CD4-positive, alpha-beta T cell (primary cell): ENCODE results near the gene RTN4IP1. TPM values are rescaled to one million over a fixed set of nuclear protein-coding genes. Genes with fewer than 3 reads are reported as not detected.

ENCODE experiments used
- ATAC-seq: fragments of 200-7000 bp; cut with Tn5 transposase; one replicate; pipeline ENCODE4 v1.10.0; 2022; ENCODE audit warnings: mild to moderate bottlenecking; ENCODE audit not compliant: poor library complexity
- CTCF ChIA-PET: fragments of 350-600 bp; sonication (Branson Sonifier 250); formaldehyde crosslinking; loops from one replicate; lab custom pipeline; 2021; ENCODE audit warnings: antibody characterized with exemption, inconsistent platforms; lab: Charles Lee
- POLR2A ChIA-PET: fragments of 350-600 bp; sonication (Branson Sonifier 250); formaldehyde crosslinking; loops from one replicate; lab custom pipeline; 2021; ENCODE audit warnings: antibody characterized with exemption, inconsistent platforms; lab: Charles Lee
- DNase-seq, 14 experiments: peaks; one replicate each; pipeline ENCODE4 v3.0.0-alpha.2; 2013 to 2020; ENCODE audit warnings: mixed read lengths in 2 of 14
- H3K27ac ChIP-seq, 2 donors: one replicate each; pipeline versions ENCODE4 v1.5.1 to v1.7.0; 2013; ENCODE audit warnings: low read length in 2 of 2, low read depth in 1 of 2, mild to moderate bottlenecking in 1 of 2
- H3K27me3 ChIP-seq, 2 experiments: 1 replicate in 1 of 2; 2 replicates in 1 of 2; pipeline versions ENCODE4 v1.6.1 to v1.7.0; 2013; ENCODE audit warnings: low read length in 2 of 2, control low read depth in 1 of 2, mild to moderate bottlenecking in 1 of 2, moderate library complexity in 1 of 2; ENCODE audit not compliant: insufficient read depth in 2 of 2, control insufficient read depth in 1 of 2
- H3K36me3 ChIP-seq: one replicate; pipeline ENCODE4 v1.6.1; 2013; ENCODE audit warnings: low read length, control low read depth; ENCODE audit not compliant: insufficient read depth
- H3K4me1 ChIP-seq: one replicate; pipeline ENCODE4 v1.6.1; 2013; ENCODE audit warnings: low read length, control low read depth; ENCODE audit not compliant: insufficient read depth
- H3K4me3 ChIP-seq: one replicate; pipeline ENCODE4 v1.5.1; 2013; ENCODE audit warnings: mild to moderate bottlenecking, low read length, moderate library complexity
- H3K9me3 ChIP-seq, 2 experiments: 1 replicate in 1 of 2; 2 replicates in 1 of 2; pipeline versions ENCODE4 v1.6.1 to v1.7.0; 2013; ENCODE audit warnings: low read length in 2 of 2, mild to moderate bottlenecking in 2 of 2, control low read depth in 1 of 2, moderate library complexity in 1 of 2; ENCODE audit not compliant: control insufficient read depth in 1 of 2, insufficient read depth in 1 of 2
- H3K27ac Mint-ChIP-seq: one replicate; pipeline ENCODE4 v1.8.0; 2020; ENCODE audit warnings: mixed read lengths
- H3K27me3 Mint-ChIP-seq: one replicate; pipeline ENCODE4 v1.8.0; 2021; ENCODE audit warnings: mixed read lengths
- H3K36me3 Mint-ChIP-seq: one replicate; pipeline ENCODE4 v1.8.0; 2021; ENCODE audit warnings: low read depth, mixed read lengths
- H3K4me1 Mint-ChIP-seq: one replicate; pipeline ENCODE4 v1.8.0; 2021; ENCODE audit warnings: low read depth, mixed read lengths
- H3K4me3 Mint-ChIP-seq: one replicate; pipeline ENCODE4 v1.8.0; 2020; ENCODE audit warnings: mild to moderate bottlenecking, mixed read lengths
- H3K9me3 Mint-ChIP-seq: one replicate; pipeline ENCODE4 v1.8.0; 2020; ENCODE audit warnings: mixed read lengths
- intact Hi-C, 2 experiments: fragments of 100-400 bp; cut with DNase I in 1 of 2; cut with micrococcal nuclease in 1 of 2; formaldehyde crosslinking; loops; one replicate each; pipeline versions ENCODE4 v1.15.1 to v1.9.0; 2023 to 2025; cut with DNase I, micrococcal nuclease
- total RNA-seq, 174 experiments: library from RNA in 2 of 174; stranded (reverse) in 2 of 174; gene quantifications; one replicate each; pipeline ENCODE4 v1.2.3 and lab custom pipeline; 2021 to 2026
- TF ChIP-seq, protein P1 (sequence below): fragments of 200-600 bp; IDR thresholded peaks from one replicate; pipeline ENCODE4 v1.8.0; 2022; ENCODE audit warnings: antibody characterized with exemption, mild to moderate bottlenecking

The RTN4IP1 gene
- total RNA-seq, 2 experiments from 2014 or later = 2.4 to 2.5 TPM

DNA sequence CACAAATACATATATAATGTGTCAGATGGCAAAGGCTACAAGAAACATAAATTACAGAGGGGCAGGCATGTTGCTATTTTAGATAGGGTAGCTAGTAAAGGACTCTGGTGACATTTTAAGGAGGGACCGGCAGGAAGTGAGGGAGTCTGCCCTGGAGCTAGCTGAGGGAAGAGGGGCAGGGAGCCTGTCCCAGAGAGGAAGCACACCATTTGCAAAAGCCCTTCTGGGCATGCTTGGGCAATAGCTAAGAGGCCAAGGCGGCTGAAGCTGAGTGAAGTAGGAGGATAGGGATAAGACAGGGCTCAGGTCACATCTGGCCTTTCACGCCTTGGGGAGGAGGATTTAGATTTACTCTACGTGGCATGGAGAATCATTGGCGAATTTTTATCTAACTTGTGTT, 96.2 kb downstream of the RTN4IP1 start:
- peaks cover 74% of the 10 kb centered on the region for H3K36me3 ChIP-seq
- ChIA-PET POLR2A (interaction anchor here (2.2 to 3.8 kb wide), 3 partner anchors 7 to 21 kb away, joined by 8 to 23 read pairs (median 21); no protein-coding TSS in a partner anchor), CTCF (interaction anchor here (0.7 kb wide), 1 partner anchor 21 kb away, joined by 3 read pairs; no protein-coding TSS in a partner anchor)
- TF ChIP-seq, protein P1, sequence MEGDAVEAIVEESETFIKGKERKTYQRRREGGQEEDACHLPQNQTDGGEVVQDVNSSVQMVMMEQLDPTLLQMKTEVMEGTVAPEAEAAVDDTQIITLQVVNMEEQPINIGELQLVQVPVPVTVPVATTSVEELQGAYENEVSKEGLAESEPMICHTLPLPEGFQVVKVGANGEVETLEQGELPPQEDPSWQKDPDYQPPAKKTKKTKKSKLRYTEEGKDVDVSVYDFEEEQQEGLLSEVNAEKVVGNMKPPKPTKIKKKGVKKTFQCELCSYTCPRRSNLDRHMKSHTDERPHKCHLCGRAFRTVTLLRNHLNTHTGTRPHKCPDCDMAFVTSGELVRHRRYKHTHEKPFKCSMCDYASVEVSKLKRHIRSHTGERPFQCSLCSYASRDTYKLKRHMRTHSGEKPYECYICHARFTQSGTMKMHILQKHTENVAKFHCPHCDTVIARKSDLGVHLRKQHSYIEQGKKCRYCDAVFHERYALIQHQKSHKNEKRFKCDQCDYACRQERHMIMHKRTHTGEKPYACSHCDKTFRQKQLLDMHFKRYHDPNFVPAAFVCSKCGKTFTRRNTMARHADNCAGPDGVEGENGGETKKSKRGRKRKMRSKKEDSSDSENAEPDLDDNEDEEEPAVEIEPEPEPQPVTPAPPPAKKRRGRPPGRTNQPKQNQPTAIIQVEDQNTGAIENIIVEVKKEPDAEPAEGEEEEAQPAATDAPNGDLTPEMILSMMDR = no peak
- no peak for DNase-seq
- Mint-ChIP-seq H3K36me3 (peaks cover 93% of the 10 kb centered on the region), H3K4me3 (peak overlapping the region; percentile 0), H3K9me3 (no peaks in the 10 kb centered on the region), H3K27ac (peak overlapping the region; percentile 48), H3K27me3 (no peaks in the 10 kb centered on the region), H3K4me1 (peaks cover 87% of the 10 kb centered on the region)
- ATAC-seq = no peak
- intact Hi-C loops = loop anchor here in 1 of 2 experiments (10.0 kb wide), 1 partner anchor 538 kb away; no protein-coding TSS in a partner anchor
- H3K4me3 ChIP-seq = no peak overlapping the region
- H3K27me3 ChIP-seq = no peaks in the 10 kb centered on the region
- H3K9me3 ChIP-seq = no peaks in the 10 kb centered on the region
- peaks cover 17% of the 10 kb centered on the region for H3K4me1 ChIP-seq
- H3K27ac ChIP-seq = no peak overlapping the region

DNA sequence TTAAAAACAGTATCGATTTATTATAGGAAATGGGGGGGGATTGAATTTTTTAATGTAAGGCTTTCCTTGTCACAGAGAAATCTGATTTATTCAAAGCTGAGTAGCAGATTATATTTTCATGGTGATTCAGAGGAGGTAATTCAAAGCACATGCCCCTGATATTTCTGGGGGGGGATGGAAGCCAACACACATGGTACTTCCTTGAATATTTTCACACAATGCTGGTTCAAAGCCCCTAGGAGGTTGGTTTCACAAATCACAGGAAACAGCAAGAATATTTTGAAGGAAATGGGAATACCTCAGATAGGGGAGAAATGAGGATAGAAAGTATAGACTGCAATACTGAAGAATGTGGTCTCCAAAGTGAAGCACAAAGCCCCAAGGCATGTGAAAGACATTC, 98.8 kb downstream of the RTN4IP1 start:
- TF ChIP-seq, protein P1 = no peak
- Mint-ChIP-seq H3K4me3 (no peak overlapping the region), H3K27ac (no peak overlapping the region), H3K9me3 (no peaks in the 10 kb centered on the region), H3K27me3 (no peaks in the 10 kb centered on the region), H3K36me3 (peaks cover 98% of the 10 kb centered on the region), H3K4me1 (peaks cover 88% of the 10 kb centered on the region)
- Histone ChIP-seq H3K4me1 (peaks cover 16% of the 10 kb centered on the region), H3K9me3 (no peaks in the 10 kb centered on the region), H3K4me3 (no peak overlapping the region), H3K36me3 (peaks cover 85% of the 10 kb centered on the region), H3K27me3 (no peaks in the 10 kb centered on the region), H3K27ac (no peak overlapping the region)
- DNase-seq = no peak
- POLR2A ChIA-PET = interaction anchor here (0.6 to 1.6 kb wide), 4 partner anchors 9 to 18 kb away, joined by 3 to 5 read pairs (median 3); no protein-coding TSS in a partner anchor
- CTCF ChIA-PET = interaction anchor here (1.3 to 1.5 kb wide), 2 partner anchors 18 to 36 kb away, joined by 4 read pairs; no protein-coding TSS in a partner anchor
- intact Hi-C loops = loop anchor here in 1 of 2 experiments (2.0 to 10.0 kb wide), 2 partner anchors 14 to 536 kb away; no protein-coding TSS in a partner anchor
- ATAC-seq = no peak

DNA sequence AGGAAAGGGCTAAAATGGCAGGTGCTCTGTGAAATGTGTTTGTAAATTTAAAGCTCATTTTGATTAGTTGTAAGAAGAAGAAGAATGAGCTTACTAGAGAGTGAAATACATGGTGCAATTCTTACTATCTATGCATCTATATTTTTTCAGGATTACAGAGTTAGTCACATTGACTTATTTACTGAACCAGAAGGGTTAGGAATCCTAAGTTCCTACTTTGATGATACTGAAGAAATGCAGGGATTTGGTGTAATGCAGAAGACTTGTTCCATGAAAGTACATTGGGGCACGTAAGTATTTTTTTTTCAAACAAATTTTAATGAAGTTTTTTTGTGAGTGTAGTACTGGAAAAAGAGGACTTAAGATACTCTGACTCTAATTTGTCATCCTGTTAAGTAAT, 99.3 kb downstream of the RTN4IP1 start:
- no peaks in the 10 kb centered on the region for H3K9me3 ChIP-seq
- H3K36me3 Mint-ChIP-seq = peaks cover 98% of the 10 kb centered on the region
- ATAC-seq (no peak), DNase-seq (no peak)
- TF ChIP-seq, protein P1 = no peak
- CTCF ChIA-PET = interaction anchor here (1.3 to 1.5 kb wide), 2 partner anchors 18 to 36 kb away, joined by 4 read pairs; no protein-coding TSS in a partner anchor
- no peak overlapping the region for H3K4me3 Mint-ChIP-seq
- peaks cover 80% of the 10 kb centered on the region for H3K36me3 ChIP-seq
- H3K4me1 ChIP-seq = peaks cover 16% of the 10 kb centered on the region
- no peak overlapping the region for H3K4me3 ChIP-seq
- no peaks in the 10 kb centered on the region for H3K27me3 Mint-ChIP-seq
- H3K4me1 Mint-ChIP-seq = peaks cover 88% of the 10 kb centered on the region
- H3K27ac ChIP-seq = no peak overlapping the region
- H3K27me3 ChIP-seq = no peaks in the 10 kb centered on the region
- no peaks in the 10 kb centered on the region for H3K9me3 Mint-ChIP-seq
- H3K27ac Mint-ChIP-seq = no peak overlapping the region
- intact Hi-C loops = loop anchor here in 1 of 2 experiments (2.0 to 10.0 kb wide), 2 partner anchors 15 to 535 kb away; no protein-coding TSS in a partner anchor
- POLR2A ChIA-PET = interaction anchor here (0.8 to 1.6 kb wide), 4 partner anchors 9 to 18 kb away, joined by 3 to 5 read pairs (median 4); no protein-coding TSS in a partner anchor
